K562 (cell line): Measurements from ENCODE around the gene ETV3L. TPM values are rescaled to one million over a fixed set of nuclear protein-coding genes. Genes with fewer than 3 reads are reported as not detected.

ENCODE experiments used
- ATAC-seq: fragments of 200-7000 bp; cut with Tn5 transposase; 3 replicates; pipeline ENCODE4 v1.9.1; 2020; ENCODE audit warnings: moderate library complexity
- BruUV-seq: library from RNA; stranded (reverse); fragments of 400-500 nt; replicated peaks from 2 replicates; lab custom pipeline; 2021; lab: Mats Ljungman, UMichigan
- CTCF ChIA-PET: fragments of 300-600 bp; formaldehyde crosslinking; extraction: SDS; loops from one replicate; lab custom pipeline; 2021; ENCODE audit warnings: low intra/inter-chr PET ratio; lab: Yijun Ruan, JAX
- POLR2A ChIA-PET: fragments of 300-600, 350-650 bp; sonication (Branson Sonifier 250); formaldehyde crosslinking; extraction: SDS; loops from one replicate; lab custom pipeline; 2021; ENCODE audit warnings: antibody characterized with exemption, inconsistent platforms; lab: Yijun Ruan, JAX
- DNase-seq, 4 experiments: peaks; one replicate each; pipeline versions ENCODE4 v3.0.0 to v3.0.0-alpha.2; 2011 to 2018; ENCODE audit warnings: low spot score in 3 of 4, mixed read lengths in 3 of 4; ENCODE audit errors: extremely low read depth in 1 of 4
- FAIRE-seq: peaks from 2 replicates; lab custom pipeline; 2011; peaks lifted over from hg19 to GRCh38; lab: Jason Lieb, UNC
- H2AFZ ChIP-seq: 2 replicates; pipeline ENCODE4 v1.6.0; 2011; ENCODE audit warnings: low read depth, low read length, control low read depth, inconsistent platforms
- H3K27ac ChIP-seq: fragments of 200-600 bp; 3 replicates; pipeline ENCODE4 v1.8.0; 2011; ENCODE audit warnings: low read depth, mild to moderate bottlenecking, control low read depth, inconsistent platforms, low read length, moderate library complexity, mixed read lengths; ENCODE audit errors: extremely low read depth
- H3K27me3 ChIP-seq, 2 experiments: fragments of 300-600 bp in 1 of 2; 2 replicates in 1 of 2; 3 replicates in 1 of 2; pipeline versions ENCODE4 v1.6.0 to v1.8.0; 2011; ENCODE audit warnings: inconsistent platforms in 2 of 2, low read length in 2 of 2, mild to moderate bottlenecking in 1 of 2, mixed read lengths in 1 of 2, moderate library complexity in 1 of 2; ENCODE audit not compliant: control insufficient read depth in 2 of 2, insufficient read depth in 2 of 2
- H3K36me3 ChIP-seq: fragments of 300-600 bp; 3 replicates; pipeline ENCODE4 v1.8.0; 2011; ENCODE audit warnings: mild to moderate bottlenecking, low read length, inconsistent platforms; ENCODE audit not compliant: control insufficient read depth, insufficient read depth
- H3K4me1 ChIP-seq, 2 experiments: fragments of 200-600 bp in 1 of 2; replicated peaks in 1 of 2; 2 replicates in 1 of 2; 3 replicates in 1 of 2; pipeline versions ENCODE4 v1.5.1 to v1.8.0; 2011; ENCODE audit warnings: inconsistent platforms in 2 of 2, low read length in 2 of 2, mild to moderate bottlenecking in 1 of 2, mixed read lengths in 1 of 2, moderate library complexity in 1 of 2; ENCODE audit not compliant: control insufficient read depth in 2 of 2, insufficient read depth in 2 of 2
- H3K4me2 ChIP-seq: 2 replicates; pipeline ENCODE4 v1.6.1; 2011; ENCODE audit warnings: low read length, control low read depth, inconsistent platforms, mixed read lengths; ENCODE audit not compliant: insufficient read depth
- H3K4me3 ChIP-seq: fragments of 200-600 bp; sonication (generic), shearing (Covaris generic); 2 replicates; pipeline ENCODE4 v1.5.1; 2016; ENCODE audit warnings: control low read depth, inconsistent platforms
- H3K79me2 ChIP-seq: fragments of 200-600 bp; 3 replicates; pipeline ENCODE4 v1.8.0; 2011; ENCODE audit warnings: low read length, inconsistent platforms; ENCODE audit not compliant: control insufficient read depth, insufficient read depth
- H3K9ac ChIP-seq, 2 experiments: 2 replicates each; pipeline versions ENCODE4 v1.6.0 to v1.6.1; 2011; ENCODE audit warnings: low read depth in 2 of 2, low read length in 2 of 2, control low read depth in 1 of 2, inconsistent platforms in 1 of 2, mild to moderate bottlenecking in 1 of 2, mixed read lengths in 1 of 2; ENCODE audit not compliant: insufficient read depth in 1 of 2
- H3K9me1 ChIP-seq: one replicate; pipeline ENCODE4 v1.6.0; 2011; ENCODE audit warnings: inconsistent platforms, mild to moderate bottlenecking, low read length, moderate library complexity; ENCODE audit not compliant: control insufficient read depth, insufficient read depth
- H3K9me3 ChIP-seq: replicated peaks from 2 replicates; pipeline ENCODE4 v1.5.1; 2011; ENCODE audit warnings: low read depth, low read length, inconsistent platforms; ENCODE audit not compliant: control insufficient read depth, insufficient read depth
- H4K20me1 ChIP-seq: replicated peaks from 2 replicates; pipeline ENCODE4 v1.6.1; 2011; ENCODE audit warnings: low read length, inconsistent platforms, mixed read lengths; ENCODE audit not compliant: control insufficient read depth, insufficient read depth
- KDM2B ChIP-seq: fragments of 250-450 bp; sonication (Bioruptor Pico); IDR thresholded peaks from 2 replicates; pipeline ENCODE4 v1.8.0; 2021; ENCODE audit warnings: mild to moderate bottlenecking, moderate library complexity
- MCM2 ChIP-seq: fragments of 450-650 bp; IDR thresholded peaks from 2 replicates; pipeline ENCODE4 v1.6.1; 2017; ENCODE audit warnings: low read depth, mild to moderate bottlenecking
- SRF ChIP-seq, 2 experiments: fragments of 250-450, 450-650 bp in 1 of 2; sonication (Bioruptor Pico) in 1 of 2; sonication (generic) in 1 of 2; formaldehyde crosslinking; IDR thresholded peaks; 2 replicates each; pipeline versions ENCODE4 v1.5.0 to v1.5.1; 2020 to 2022; ENCODE audit warnings: mild to moderate bottlenecking in 1 of 2, missing genetic modification reagents in 1 of 2
- WGBS: fragments of 100-300 bp; shearing (Covaris generic); methylation state at CpG from one replicate; pipeline ENCODE4 v1.1.6; 2016; ENCODE audit warnings: low coverage, mixed read lengths; ENCODE audit not compliant: insufficient coverage; ENCODE audit errors: missing lambda C conversion rate; 5-methylcytosine and 5-hydroxymethylcytosine counted together
- in situ Hi-C: fragments of 300-500 bp; cut with MboI; formaldehyde crosslinking; loops from 4 replicates; pipeline ENCODE4 v1.15.0; 2018; ENCODE audit warnings: inconsistent platforms, mixed read lengths
- intact Hi-C: fragments of 100-400 bp; cut with micrococcal nuclease; formaldehyde crosslinking; loops from 2 replicates; pipeline ENCODE4 v1.14.2; 2022
- polyA plus RNA-seq, 8 experiments: library from polyadenylated mRNA; depleted of rRNA in 4 of 8; stranded (reverse) in 5 of 8; unstranded in 3 of 8; fragments of >200 nt; fragmentation: Nextera tagmentation in 2 of 8; fragmentation: Illumina TruSeq in 1 of 8; extraction: Ambion mirVana in 2 of 8; extraction: Trizol in 1 of 8; gene quantifications; 2 replicates each; pipeline versions ENCODE4 v1.2.1 to v1.2.3, GENCODE V29; 2011 to 2014; ENCODE audit warnings: inconsistent platforms in 1 of 8, missing spikeins in 1 of 8
- total RNA-seq, 7 experiments: library from RNA; depleted of rRNA in 6 of 7; stranded (reverse); fragments of >200 nt in 6 of 7; fragmentation: Illumina TruSeq in 2 of 7; extraction: Trizol in 2 of 7; gene quantifications; 2 replicates each; pipeline versions ENCODE4 v1.2.1 to v1.2.3, GENCODE V29; 2011 to 2021; ENCODE audit warnings: low replicate concordance in 1 of 7
- TF ChIP-seq, protein P1 (sequence below): fragments of 450-650 bp; IDR thresholded peaks from 2 replicates; pipeline ENCODE4 v1.6.1; 2018; ENCODE audit warnings: mild to moderate bottlenecking, low read depth; ENCODE audit not compliant: partially characterized antibody

The ETV3L gene
- total and polyA plus RNA-seq, 9 of the 15 experiments (the other 6 are each of a cell fraction or from before 2014, with no cell fraction given): not detected

DNA sequence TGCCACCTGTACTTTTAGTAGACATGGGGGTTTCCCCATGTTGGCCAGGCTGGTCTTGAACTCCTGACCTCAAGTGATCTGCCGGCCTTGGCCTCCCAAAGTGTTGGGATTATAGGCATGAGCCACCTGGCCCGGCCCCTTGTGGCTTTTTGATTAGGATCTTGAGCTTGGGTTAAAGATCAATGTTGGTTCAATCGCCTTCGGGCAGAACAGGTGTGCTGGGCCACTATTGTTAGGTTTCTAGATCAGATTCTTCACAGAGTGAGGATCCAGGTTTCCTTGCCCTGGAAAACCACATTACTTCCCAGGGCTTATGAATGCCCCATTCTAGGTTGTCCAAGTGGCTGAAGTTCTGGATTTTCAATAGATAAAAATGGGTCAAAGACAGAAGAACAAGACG, 32.5 kb upstream of the ETV3L start:
- ATAC-seq: no peak
- Histone ChIP-seq H2AFZ (no peak overlapping the region), H3K4me2 (no peak overlapping the region), H3K27me3 (no peaks in the 10 kb centered on the region), H3K4me3 (no peak overlapping the region), H3K4me1 (peaks cover 7 to 32% of the 10 kb centered on the region in 2 experiments), H4K20me1 (peaks cover 2% of the 10 kb centered on the region; the same call in 1 of the 2 replicates), H3K27ac (no peak overlapping the region), H3K9me1 (no peaks in the 10 kb centered on the region), H3K9me3 (no peaks in the 10 kb centered on the region), H3K9ac (no peak overlapping the region), H3K79me2 (peaks cover 16% of the 10 kb centered on the region), H3K36me3 (peaks cover 76% of the 10 kb centered on the region)
- TF ChIP-seq MCM2 (no peak), KDM2B (CRISPR knock-in tag) (no peak), SRF (CRISPR knock-in tag; IDR thresholded peaks at IDR 0.05) (no peak)
- TF ChIP-seq, protein P1, sequence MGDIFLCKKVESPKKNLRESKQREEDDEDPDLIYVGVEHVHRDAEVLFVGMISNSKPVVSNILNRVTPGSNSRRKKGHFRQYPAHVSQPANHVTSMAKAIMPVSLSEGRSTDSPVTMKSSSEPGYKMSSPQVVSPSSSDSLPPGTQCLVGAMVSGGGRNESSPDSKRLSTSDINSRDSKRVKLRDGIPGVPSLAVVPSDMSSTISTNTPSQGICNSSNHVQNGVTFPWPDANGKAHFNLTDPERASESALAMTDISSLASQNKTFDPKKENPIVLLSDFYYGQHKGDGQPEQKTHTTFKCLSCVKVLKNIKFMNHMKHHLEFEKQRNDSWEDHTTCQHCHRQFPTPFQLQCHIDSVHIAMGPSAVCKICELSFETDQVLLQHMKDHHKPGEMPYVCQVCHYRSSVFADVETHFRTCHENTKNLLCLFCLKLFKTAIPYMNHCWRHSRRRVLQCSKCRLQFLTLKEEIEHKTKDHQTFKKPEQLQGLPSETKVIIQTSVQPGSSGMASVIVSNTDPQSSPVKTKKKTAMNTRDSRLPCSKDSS: no peak
- FAIRE-seq: no peak
- CTCF ChIA-PET: no interaction called here
- BruUV-seq: no TSS peak
- DNase-seq: no peak
- 81% methylated on average over 5 of the region's 5 CpGs for WGBS
- POLR2A ChIA-PET: no interaction called here
- in situ Hi-C loops (no loop called here), intact Hi-C loops (no loop called here)
